Transverse colon (tissue), 4 donors: ENCODE data around the gene TMEM11. TPM values are rescaled to one million over a fixed set of nuclear protein-coding genes. Genes with fewer than 3 reads are reported as not detected.

Source experiments
- DNase-seq: peaks from one replicate; pipeline ENCODE4 v3.0.0-alpha.2; 2019
- H3K27ac ChIP-seq, 4 donors: fragments of 200-600 bp; sonication (generic); 2 replicates each; pipeline ENCODE4 v1.5.1; 2016 to 2018; ENCODE audit warnings: inconsistent platforms in 4 of 4
- H3K27me3 ChIP-seq: fragments of 200-600 bp; sonication (generic); 2 replicates; pipeline ENCODE4 v1.5.1; 2017; ENCODE audit warnings: inconsistent platforms
- H3K36me3 ChIP-seq, 4 donors: fragments of 200-600 bp; sonication (generic); 2 replicates each; pipeline ENCODE4 v1.5.1; 2017 to 2019; ENCODE audit warnings: inconsistent platforms in 4 of 4
- H3K4me1 ChIP-seq, 4 donors: fragments of 200-600 bp; sonication (generic); 2 replicates each; pipeline ENCODE4 v1.5.1; 2017 to 2020; ENCODE audit warnings: inconsistent platforms in 4 of 4
- H3K4me3 ChIP-seq, 4 donors: fragments of 200-600 bp; sonication (generic); 1 replicate in 1 of 4; 2 replicates in 3 of 4; pipeline versions ENCODE4 v1.5.1 to v1.6.1; 2017 to 2019; ENCODE audit warnings: inconsistent platforms in 4 of 4
- H3K9me3 ChIP-seq, 2 donors: fragments of 200-600 bp; sonication (generic); 2 replicates each; pipeline ENCODE4 v1.5.1; 2017 to 2019; ENCODE audit warnings: inconsistent platforms in 2 of 2
- CTCF ChIP-seq, 5 experiments: fragments of 200-600 bp in 3 of 5; fragments of 450-650 bp in 2 of 5; sonication (generic) in 3 of 5; IDR thresholded peaks; 1 replicate in 2 of 5; 2 replicates in 3 of 5; pipeline ENCODE4 v1.5.1; 2016 to 2017; ENCODE audit warnings: antibody characterized with exemption in 5 of 5, inconsistent platforms in 3 of 5, mild to moderate bottlenecking in 2 of 5, moderate library complexity in 1 of 5
- EP300 ChIP-seq: sonication (generic); formaldehyde crosslinking; IDR thresholded peaks from one replicate; pipeline ENCODE4 v1.6.1; 2017; ENCODE audit warnings: antibody characterized with exemption, low read depth
- POLR2A ChIP-seq: fragments of 450-650 bp; IDR thresholded peaks from one replicate; pipeline ENCODE4 v1.6.1; 2016; ENCODE audit warnings: antibody characterized with exemption, mild to moderate bottlenecking, moderate library complexity
- POLR2AphosphoS5 ChIP-seq, 3 donors: sonication (generic); formaldehyde crosslinking; IDR thresholded peaks; one replicate each; pipeline ENCODE4 v1.6.1; 2016; ENCODE audit warnings: antibody characterized with exemption in 3 of 3
- WGBS, 2 donors: methylation state at CpG; one replicate each; pipeline ENCODE4 v1.1.5; 2018; ENCODE audit warnings: low coverage in 1 of 2; 5-methylcytosine and 5-hydroxymethylcytosine counted together
- in situ Hi-C, 4 donors: fragments of 200-750 bp; cut with MboI; loops; one replicate each; pipeline versions ENCODE4 v1.15.0 to v1.15.1; 2017; ENCODE audit warnings: low sequenced_read_pairs in 3 of 4, low pct_ligation_motif_present in 1 of 4, low pct_unique_long_range_greater_than_20kb in 1 of 4
- intact Hi-C: fragments of 100-400 bp; cut with DNase I; formaldehyde crosslinking; loops from one replicate; pipeline ENCODE4 v1.15.1; 2023; ENCODE audit warnings: low total_unique reads
- total RNA-seq, 4 donors: library from RNA; depleted of rRNA; stranded (reverse); fragments of >200 nt; gene quantifications; one replicate each; pipeline ENCODE4 v1.1.0, GENCODE V29; 2016

Gene TMEM11
- total RNA-seq, 4 donors from 2014 or later = 15.1 to 35.0 (median 24.5) TPM

GRCh38 chr17:21177401-21177800, 36.6 kb downstream of the TMEM11 start:
- TF ChIP-seq POLR2AphosphoS5 (IDR thresholded peaks at IDR 0.05) = no peak
- whole genome bisulfite sequencing, 2 donors = 93% methylated on average over 8 of the region's 8 CpGs; no CpG with 5 or more reads in 1 of the 2 donors
- intact Hi-C loops = no loop called here
- Histone ChIP-seq H3K4me1 (no peaks in the 10 kb centered on the region), H3K36me3 (no peaks in the 10 kb centered on the region), H3K27ac (no peak overlapping the region), H3K4me3 (no peak overlapping the region), H3K27me3 (no peaks in the 10 kb centered on the region), H3K9me3 (no peaks in the 10 kb centered on the region)
- in situ Hi-C loops = no loop called here
- no peak for DNase-seq

GRCh38 chr17:21176773-21177395, 37.1 kb downstream of the TMEM11 start:
- H3K9me3 ChIP-seq = no peaks in the 10 kb centered on the region
- 61 to 87% methylated on average over 3 to 12 of the region's 12 CpGs for WGBS, 2 donors
- no peak overlapping the region for H3K27ac ChIP-seq
- intact Hi-C loops (no loop called here), in situ Hi-C loops (no loop called here)
- TF ChIP-seq POLR2AphosphoS5 (IDR thresholded peaks at IDR 0.05) (no peak), EP300 (no peak), CTCF (IDR thresholded peaks at IDR 0.05) (no peak), POLR2A (no peak)
- no peak for DNase-seq
- no peaks in the 10 kb centered on the region for H3K27me3 ChIP-seq
- no peaks in the 10 kb centered on the region for H3K4me1 ChIP-seq
- no peaks in the 10 kb centered on the region for H3K36me3 ChIP-seq
- no peak overlapping the region for H3K4me3 ChIP-seq

- peaks cover 0 to 12% (median 4%) of the 10 kb centered on the region in 4 donors for H3K4me1 ChIP-seq
- intact Hi-C loops = no loop called here
- no peaks in the 10 kb centered on the region for H3K9me3 ChIP-seq
- H3K4me3 ChIP-seq = no peak overlapping the region
- TF ChIP-seq EP300 = no peak
- peak in 1 of 3 donors; percentile 16 for TF ChIP-seq POLR2AphosphoS5 (IDR thresholded peaks at IDR 0.05)
- no peak for TF ChIP-seq CTCF (IDR thresholded peaks at IDR 0.05)
- no peak for TF ChIP-seq POLR2A
- DNase-seq = no peak
- 80 to 100% methylated on average over 2 to 7 of the region's 7 CpGs for WGBS, 2 donors
- H3K27me3 ChIP-seq = no peaks in the 10 kb centered on the region
- peak overlapping the region in 1 of 4 donors; percentile 11 for H3K27ac ChIP-seq
- H3K36me3 ChIP-seq = no peaks in the 10 kb centered on the region
- in situ Hi-C loops = no loop called here
Measured at GRCh38 chr17:21174713-21175112, 39.2 kb downstream of the TMEM11 start.

GRCh38 chr17:21174186-21174585, 39.8 kb downstream of the TMEM11 start:
- TF ChIP-seq EP300 (no peak), POLR2A (no peak), POLR2AphosphoS5 (IDR thresholded peaks at IDR 0.05) (no peak), CTCF (IDR thresholded peaks at IDR 0.05) (no peak)
- Histone ChIP-seq H3K27ac (peak overlapping the region in 1 of 4 donors; percentile 11), H3K36me3 (no peaks in the 10 kb centered on the region), H3K4me3 (no peak overlapping the region), H3K4me1 (peaks cover 0 to 12% (median 4%) of the 10 kb centered on the region in 4 donors), H3K9me3 (no peaks in the 10 kb centered on the region), H3K27me3 (no peaks in the 10 kb centered on the region)
- DNase-seq = no peak
- in situ Hi-C loops (no loop called here), intact Hi-C loops (no loop called here)
- WGBS, 2 donors = 80 to 91% methylated on average over 1 to 8 of the region's 8 CpGs

GRCh38 chr17:21173543-21173942, 40.4 kb downstream of the TMEM11 start:
- no peaks in the 10 kb centered on the region for H3K9me3 ChIP-seq
- 86% methylated on average over 2 of the region's 2 CpGs; no CpG with 5 or more reads in 1 of the 2 donors for WGBS, 2 donors
- peaks cover 0 to 12% (median 4%) of the 10 kb centered on the region in 4 donors for H3K4me1 ChIP-seq
- in situ Hi-C loops (no loop called here), intact Hi-C loops (no loop called here)
- no peaks in the 10 kb centered on the region for H3K27me3 ChIP-seq
- no peak overlapping the region for H3K4me3 ChIP-seq
- TF ChIP-seq CTCF (IDR thresholded peaks at IDR 0.05) (no peak), POLR2A (no peak), EP300 (no peak), POLR2AphosphoS5 (IDR thresholded peaks at IDR 0.05) (no peak)
- H3K27ac ChIP-seq = no peak overlapping the region
- no peaks in the 10 kb centered on the region for H3K36me3 ChIP-seq
- DNase-seq = no peak
